ENCODE measurements around the gene DAB1. TPM values are rescaled to one million over a fixed set of nuclear protein-coding genes. Genes with fewer than 3 reads are reported as not detected.

Gene DAB1
- total and polyA plus RNA-seq, 8 donors = 0.04 to 1.4 (median 0.39) TPM

DNA sequence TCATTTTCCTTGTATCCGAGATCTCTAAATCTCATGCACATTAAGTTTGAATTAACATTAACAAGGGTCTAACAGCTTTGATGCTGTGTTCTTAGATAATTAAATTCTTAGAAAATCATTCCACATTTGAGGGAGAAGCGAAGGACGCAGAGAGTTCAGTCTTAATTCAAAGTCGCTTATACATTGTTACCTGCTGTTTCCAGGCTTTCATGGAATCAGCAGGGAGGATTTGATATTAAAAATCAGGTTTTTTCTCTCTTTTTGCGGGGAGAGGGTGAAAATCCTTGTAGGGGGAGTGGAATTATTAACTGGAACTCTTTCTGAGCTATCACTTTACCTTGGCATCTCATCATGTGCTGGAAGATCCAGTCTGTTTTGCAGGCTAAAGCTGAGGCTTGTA, 27.7 kb upstream of the DAB1 start:
- DNase-seq (no peak), ATAC-seq (no peak), FAIRE-seq (no peak)
- TF ChIP-seq, protein P1, sequence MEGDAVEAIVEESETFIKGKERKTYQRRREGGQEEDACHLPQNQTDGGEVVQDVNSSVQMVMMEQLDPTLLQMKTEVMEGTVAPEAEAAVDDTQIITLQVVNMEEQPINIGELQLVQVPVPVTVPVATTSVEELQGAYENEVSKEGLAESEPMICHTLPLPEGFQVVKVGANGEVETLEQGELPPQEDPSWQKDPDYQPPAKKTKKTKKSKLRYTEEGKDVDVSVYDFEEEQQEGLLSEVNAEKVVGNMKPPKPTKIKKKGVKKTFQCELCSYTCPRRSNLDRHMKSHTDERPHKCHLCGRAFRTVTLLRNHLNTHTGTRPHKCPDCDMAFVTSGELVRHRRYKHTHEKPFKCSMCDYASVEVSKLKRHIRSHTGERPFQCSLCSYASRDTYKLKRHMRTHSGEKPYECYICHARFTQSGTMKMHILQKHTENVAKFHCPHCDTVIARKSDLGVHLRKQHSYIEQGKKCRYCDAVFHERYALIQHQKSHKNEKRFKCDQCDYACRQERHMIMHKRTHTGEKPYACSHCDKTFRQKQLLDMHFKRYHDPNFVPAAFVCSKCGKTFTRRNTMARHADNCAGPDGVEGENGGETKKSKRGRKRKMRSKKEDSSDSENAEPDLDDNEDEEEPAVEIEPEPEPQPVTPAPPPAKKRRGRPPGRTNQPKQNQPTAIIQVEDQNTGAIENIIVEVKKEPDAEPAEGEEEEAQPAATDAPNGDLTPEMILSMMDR (IDR thresholded peaks at IDR 0.05) = no peak
- H3K36me3 ChIP-seq = no peaks in the 10 kb centered on the region
- H3K27me3 ChIP-seq = no peaks in the 10 kb centered on the region
- intact Hi-C loops (cut with DNase I) = no loop called here
- H3K4me3 ChIP-seq = no peak overlapping the region
- no peaks in the 10 kb centered on the region for H3K9me3 ChIP-seq
- WGBS, 2 donors = 71 to 85% methylated on average over 5 of the region's 5 CpGs
- H3K27ac ChIP-seq = no peak overlapping the region
- no peaks in the 10 kb centered on the region for H3K4me1 ChIP-seq

DNA sequence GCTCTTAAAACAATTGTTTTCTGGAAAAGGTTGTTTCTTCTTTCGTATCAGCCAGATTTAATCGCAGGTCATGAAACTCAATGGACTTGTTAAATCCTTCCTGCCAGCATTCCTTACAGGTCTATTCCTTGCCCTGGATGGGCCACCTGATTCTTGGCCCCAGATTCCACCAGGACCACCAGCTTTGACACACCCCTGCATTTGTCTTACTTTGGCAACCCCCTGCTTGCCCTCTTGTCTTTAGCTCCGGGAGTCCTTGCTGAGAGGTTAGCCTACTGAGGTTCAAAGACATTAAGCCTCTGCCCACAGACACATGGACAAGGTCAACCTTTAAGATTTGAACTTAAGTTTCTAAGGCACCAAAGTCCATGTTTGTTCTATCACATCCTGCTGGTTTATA, 27.1 kb upstream of the DAB1 start:
- Histone ChIP-seq H3K36me3 (no peaks in the 10 kb centered on the region), H3K4me3 (no peak overlapping the region), H3K27me3 (no peaks in the 10 kb centered on the region), H3K9me3 (no peaks in the 10 kb centered on the region), H3K4me1 (no peaks in the 10 kb centered on the region), H3K27ac (no peak overlapping the region)
- DNase-seq = no peak
- intact Hi-C loops (cut with DNase I) = no loop called here
- no peak for ATAC-seq
- WGBS, 2 donors = 55% methylated on average over 3 of the region's 3 CpGs
- FAIRE-seq = no peak
- TF ChIP-seq, protein P1 (IDR thresholded peaks at IDR 0.05) = no peak

DNA sequence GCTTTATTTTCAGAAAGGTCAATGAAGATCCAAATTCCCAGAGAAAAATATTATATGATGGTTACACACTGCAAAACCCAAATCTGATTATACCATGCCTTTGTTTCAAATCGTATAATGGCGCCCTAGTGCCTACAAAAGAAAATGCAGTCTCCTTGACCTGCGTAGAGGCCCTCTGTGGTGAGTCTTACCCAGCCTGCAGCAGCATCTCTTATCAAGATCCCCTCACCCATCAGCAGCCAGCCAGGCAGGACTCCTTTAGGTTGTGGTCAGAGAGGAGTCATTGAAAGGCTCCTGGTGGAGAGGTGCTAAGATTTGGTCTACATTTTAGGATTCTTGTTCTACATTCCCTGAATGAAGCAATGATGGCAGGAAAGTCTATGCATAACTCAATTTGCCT, 23.7 kb upstream of the DAB1 start:
- no peak for FAIRE-seq
- intact Hi-C loops (cut with DNase I) = no loop called here
- Histone ChIP-seq H3K4me3 (no peak overlapping the region), H3K27ac (no peak overlapping the region), H3K4me1 (no peaks in the 10 kb centered on the region), H3K36me3 (no peaks in the 10 kb centered on the region), H3K9me3 (no peaks in the 10 kb centered on the region), H3K27me3 (no peaks in the 10 kb centered on the region)
- TF ChIP-seq, protein P1 (IDR thresholded peaks at IDR 0.05) = no peak
- WGBS, 2 donors = 80 to 94% methylated on average over 3 of the region's 3 CpGs
- no peak for ATAC-seq
- DNase-seq = no peak

DNA sequence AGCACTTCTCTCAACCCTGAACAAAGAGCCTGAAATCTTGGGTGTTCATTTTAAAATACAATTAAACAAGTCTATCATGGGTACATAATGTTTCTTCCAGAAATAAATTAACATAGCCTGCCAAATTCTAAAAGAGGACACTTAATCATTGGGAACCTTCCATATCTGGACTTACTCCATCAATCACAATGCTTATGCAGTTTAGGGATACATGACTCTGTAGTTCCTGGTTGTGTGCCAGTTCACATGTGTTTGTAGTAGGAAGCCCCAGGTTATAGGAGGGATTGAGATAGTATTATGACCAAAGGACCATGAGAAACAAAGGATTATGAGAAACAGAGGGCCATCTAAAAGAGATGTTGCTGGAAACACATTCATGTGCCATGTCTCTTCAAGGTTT, 19.1 kb upstream of the DAB1 start:
- intact Hi-C loops (cut with DNase I) = no loop called here
- ATAC-seq (no peak), DNase-seq (no peak), FAIRE-seq (no peak)
- Histone ChIP-seq H3K4me1 (no peaks in the 10 kb centered on the region), H3K36me3 (no peaks in the 10 kb centered on the region), H3K27ac (no peak overlapping the region), H3K27me3 (no peaks in the 10 kb centered on the region), H3K4me3 (no peak overlapping the region), H3K9me3 (no peaks in the 10 kb centered on the region)
- TF ChIP-seq, protein P1 (IDR thresholded peaks at IDR 0.05) = no peak

DNA sequence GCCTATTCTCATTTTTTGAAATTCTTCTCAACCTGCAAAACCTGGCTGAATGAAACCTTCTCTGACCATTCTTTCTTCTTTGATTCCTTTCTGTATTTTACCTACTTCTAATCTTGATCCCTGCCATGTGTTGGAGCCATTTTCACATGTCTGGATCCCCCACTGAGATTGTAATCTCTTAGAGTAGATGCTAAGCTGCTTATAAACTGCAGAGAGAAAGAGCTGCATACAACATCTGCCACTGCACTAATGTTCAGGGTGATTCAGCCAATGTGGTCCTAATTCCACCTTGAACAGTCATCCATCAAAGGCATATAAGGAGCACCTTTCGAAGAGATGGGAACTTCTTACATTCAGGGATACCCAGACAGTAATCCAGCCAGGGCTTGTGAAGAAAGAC, 16.2 kb upstream of the DAB1 start:
- Histone ChIP-seq H3K4me1 (no peaks in the 10 kb centered on the region), H3K27ac (no peak overlapping the region), H3K4me3 (no peak overlapping the region), H3K36me3 (no peaks in the 10 kb centered on the region), H3K27me3 (no peaks in the 10 kb centered on the region), H3K9me3 (no peaks in the 10 kb centered on the region)
- intact Hi-C loops (cut with DNase I) = no loop called here
- ATAC-seq (no peak), DNase-seq (no peak), FAIRE-seq (no peak)
- 65 to 72% methylated on average over 1 of the region's 1 CpG for WGBS, 2 donors
- TF ChIP-seq, protein P1 (IDR thresholded peaks at IDR 0.05) = no peak

Measured in pancreas (tissue), 10 donors.